PFSK-1 (cell line): ENCODE measurements around the gene STPG4.

Experiments
- FOXP2 ChIP-seq: optimal IDR thresholded peaks from 2 replicates; pipeline ENCODE3; 2011; ENCODE audit warnings: borderline replicate concordance, control low read depth, inconsistent platforms; ENCODE audit not compliant: insufficient read depth; ENCODE audit errors: extremely low read length, extremely low read depth
- POLR2AphosphoS5 ChIP-seq: IDR thresholded peaks from 2 replicates; pipeline ENCODE4 v1.6.1; 2012; ENCODE audit warnings: low read depth, mild to moderate bottlenecking, control low read depth, low read length, moderate library complexity
- SIN3A ChIP-seq: IDR thresholded peaks from 2 replicates; pipeline ENCODE4 v1.6.1; 2012; ENCODE audit warnings: mild to moderate bottlenecking, low read length, moderate library complexity, borderline replicate concordance; ENCODE audit not compliant: insufficient read depth
- TAF1 ChIP-seq: IDR thresholded peaks from 2 replicates; pipeline ENCODE4 v1.6.1; 2012; ENCODE audit warnings: low read length, control low read depth, borderline replicate concordance; ENCODE audit not compliant: insufficient read depth
- TF ChIP-seq, protein P1 (sequence below), 2 experiments: IDR thresholded peaks; 2 replicates each; pipeline versions ENCODE4 v1.6.1 to v1.8.0; 2011 to 2012; ENCODE audit warnings: low read depth in 2 of 2, low read length in 2 of 2, control low read depth in 1 of 2, inconsistent platforms in 1 of 2, mild to moderate bottlenecking in 1 of 2, moderate library complexity in 1 of 2; ENCODE audit not compliant: insufficient read depth in 1 of 2

The STPG4 gene

DNA sequence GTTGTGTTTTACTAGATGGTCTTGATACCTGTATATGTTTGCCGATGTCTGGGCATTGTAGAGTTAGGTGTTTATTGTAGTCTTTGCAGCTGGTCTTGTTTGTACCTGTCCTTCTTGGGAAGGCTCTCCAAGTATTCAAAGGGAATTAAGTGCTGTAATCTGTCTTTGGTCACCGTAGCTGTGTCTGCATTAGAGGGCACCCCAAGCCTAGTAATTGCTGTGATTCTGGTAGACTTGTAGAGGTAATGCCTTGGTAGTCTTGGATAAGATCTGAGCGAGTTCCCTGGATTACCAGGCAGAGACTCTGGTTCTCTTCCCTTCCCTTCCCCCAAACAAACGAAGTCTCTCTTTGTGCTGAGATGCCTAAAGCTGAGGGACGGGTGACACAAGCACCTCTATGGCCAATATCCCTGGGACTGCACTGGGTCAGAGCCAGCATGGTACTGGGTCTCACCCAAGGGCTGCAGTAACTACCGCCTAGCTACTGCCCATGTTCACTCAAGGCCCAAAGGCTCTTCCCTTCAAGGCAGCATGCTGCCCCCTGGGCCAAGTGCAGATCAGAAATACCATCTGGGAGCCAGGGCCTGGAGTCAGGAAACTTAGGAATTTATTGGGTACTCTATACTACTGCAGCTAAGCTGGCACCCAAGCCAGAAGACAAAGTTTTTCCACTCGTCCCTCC is 27.1 kb downstream of the STPG4 start:
- no peak for TF ChIP-seq SIN3A
- TF ChIP-seq FOXP2, result no peak
- no peak for TF ChIP-seq POLR2AphosphoS5
- TF ChIP-seq TAF1, result no peak
- TF ChIP-seq, protein P1, sequence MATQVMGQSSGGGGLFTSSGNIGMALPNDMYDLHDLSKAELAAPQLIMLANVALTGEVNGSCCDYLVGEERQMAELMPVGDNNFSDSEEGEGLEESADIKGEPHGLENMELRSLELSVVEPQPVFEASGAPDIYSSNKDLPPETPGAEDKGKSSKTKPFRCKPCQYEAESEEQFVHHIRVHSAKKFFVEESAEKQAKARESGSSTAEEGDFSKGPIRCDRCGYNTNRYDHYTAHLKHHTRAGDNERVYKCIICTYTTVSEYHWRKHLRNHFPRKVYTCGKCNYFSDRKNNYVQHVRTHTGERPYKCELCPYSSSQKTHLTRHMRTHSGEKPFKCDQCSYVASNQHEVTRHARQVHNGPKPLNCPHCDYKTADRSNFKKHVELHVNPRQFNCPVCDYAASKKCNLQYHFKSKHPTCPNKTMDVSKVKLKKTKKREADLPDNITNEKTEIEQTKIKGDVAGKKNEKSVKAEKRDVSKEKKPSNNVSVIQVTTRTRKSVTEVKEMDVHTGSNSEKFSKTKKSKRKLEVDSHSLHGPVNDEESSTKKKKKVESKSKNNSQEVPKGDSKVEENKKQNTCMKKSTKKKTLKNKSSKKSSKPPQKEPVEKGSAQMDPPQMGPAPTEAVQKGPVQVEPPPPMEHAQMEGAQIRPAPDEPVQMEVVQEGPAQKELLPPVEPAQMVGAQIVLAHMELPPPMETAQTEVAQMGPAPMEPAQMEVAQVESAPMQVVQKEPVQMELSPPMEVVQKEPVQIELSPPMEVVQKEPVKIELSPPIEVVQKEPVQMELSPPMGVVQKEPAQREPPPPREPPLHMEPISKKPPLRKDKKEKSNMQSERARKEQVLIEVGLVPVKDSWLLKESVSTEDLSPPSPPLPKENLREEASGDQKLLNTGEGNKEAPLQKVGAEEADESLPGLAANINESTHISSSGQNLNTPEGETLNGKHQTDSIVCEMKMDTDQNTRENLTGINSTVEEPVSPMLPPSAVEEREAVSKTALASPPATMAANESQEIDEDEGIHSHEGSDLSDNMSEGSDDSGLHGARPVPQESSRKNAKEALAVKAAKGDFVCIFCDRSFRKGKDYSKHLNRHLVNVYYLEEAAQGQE (IDR thresholded peaks at IDR 0.05; ENCODE audit: insufficient read depth in 1 of 2, low read depth in 2 of 2, low read length in 2 of 2), result no peak

DNA sequence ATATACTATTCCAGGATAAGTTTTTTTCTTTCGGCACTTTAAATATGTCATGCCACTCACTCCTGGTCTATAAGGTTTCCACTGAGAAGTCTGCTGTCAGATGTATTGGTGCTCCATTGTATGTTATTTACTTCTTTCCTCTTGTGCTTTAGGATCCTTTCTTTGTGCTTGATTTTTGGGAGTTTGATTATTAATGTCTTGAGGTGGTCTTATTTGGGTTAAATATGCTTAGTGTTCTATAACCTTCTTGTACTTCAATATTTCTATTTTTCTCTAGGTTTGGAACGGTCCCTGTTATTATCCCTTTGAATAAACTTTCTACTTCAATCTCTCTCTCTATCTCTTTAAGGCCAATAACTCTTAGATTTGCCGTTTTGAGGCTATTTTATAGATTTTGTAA is 28.3 kb downstream of the STPG4 start:
- TF ChIP-seq, protein P1 (IDR thresholded peaks at IDR 0.05; ENCODE audit: insufficient read depth in 1 of 2, low read depth in 2 of 2, low read length in 2 of 2), result no peak
- TF ChIP-seq SIN3A (no peak), FOXP2 (no peak), TAF1 (no peak), POLR2AphosphoS5 (no peak)

DNA sequence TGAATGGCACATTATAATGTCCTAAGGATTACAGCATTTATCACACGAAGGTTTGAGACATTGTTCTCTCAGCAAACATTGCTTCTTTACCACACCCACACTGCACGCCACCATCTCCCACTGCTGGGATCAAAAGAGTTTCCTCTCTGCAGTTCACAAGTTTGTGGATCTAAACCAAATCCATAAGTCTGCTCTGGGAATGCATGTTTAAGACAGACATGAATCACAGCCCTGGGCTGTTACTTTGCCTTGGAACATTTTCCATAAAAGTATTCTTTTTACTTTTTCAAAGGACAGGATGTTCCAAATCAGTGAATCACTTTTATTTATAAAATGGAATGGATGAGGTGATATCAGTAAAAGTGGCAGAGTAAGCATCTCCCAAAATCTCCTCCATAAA is 36.1 kb downstream of the STPG4 start:
- TF ChIP-seq TAF1 (no peak), SIN3A (no peak), POLR2AphosphoS5 (no peak), FOXP2 (no peak)
- TF ChIP-seq, protein P1 (IDR thresholded peaks at IDR 0.05; ENCODE audit: insufficient read depth in 1 of 2, low read depth in 2 of 2, low read length in 2 of 2), result no peak

DNA sequence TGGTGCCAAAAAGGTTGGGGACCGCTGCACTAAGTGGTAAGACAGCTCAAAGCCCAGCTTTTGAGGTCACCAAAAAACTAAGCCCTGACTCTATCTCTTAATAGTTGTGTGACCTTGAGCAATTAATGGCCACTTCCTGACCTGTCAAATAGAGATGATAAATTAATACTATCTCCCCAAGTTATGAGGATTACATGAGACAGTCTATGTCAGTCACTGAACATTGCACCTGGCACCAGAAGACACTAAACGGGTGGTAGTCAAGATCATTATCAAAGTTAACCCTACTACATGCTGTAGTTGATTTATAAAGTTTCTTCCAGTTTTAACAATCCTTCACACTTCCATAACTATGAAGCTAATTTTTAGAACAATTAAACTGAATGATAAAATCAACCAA is 36.5 kb downstream of the STPG4 start:
- TF ChIP-seq TAF1 (no peak), FOXP2 (no peak), POLR2AphosphoS5 (no peak), SIN3A (no peak)
- TF ChIP-seq, protein P1 (IDR thresholded peaks at IDR 0.05; ENCODE audit: insufficient read depth in 1 of 2, low read depth in 2 of 2, low read length in 2 of 2), result no peak

DNA sequence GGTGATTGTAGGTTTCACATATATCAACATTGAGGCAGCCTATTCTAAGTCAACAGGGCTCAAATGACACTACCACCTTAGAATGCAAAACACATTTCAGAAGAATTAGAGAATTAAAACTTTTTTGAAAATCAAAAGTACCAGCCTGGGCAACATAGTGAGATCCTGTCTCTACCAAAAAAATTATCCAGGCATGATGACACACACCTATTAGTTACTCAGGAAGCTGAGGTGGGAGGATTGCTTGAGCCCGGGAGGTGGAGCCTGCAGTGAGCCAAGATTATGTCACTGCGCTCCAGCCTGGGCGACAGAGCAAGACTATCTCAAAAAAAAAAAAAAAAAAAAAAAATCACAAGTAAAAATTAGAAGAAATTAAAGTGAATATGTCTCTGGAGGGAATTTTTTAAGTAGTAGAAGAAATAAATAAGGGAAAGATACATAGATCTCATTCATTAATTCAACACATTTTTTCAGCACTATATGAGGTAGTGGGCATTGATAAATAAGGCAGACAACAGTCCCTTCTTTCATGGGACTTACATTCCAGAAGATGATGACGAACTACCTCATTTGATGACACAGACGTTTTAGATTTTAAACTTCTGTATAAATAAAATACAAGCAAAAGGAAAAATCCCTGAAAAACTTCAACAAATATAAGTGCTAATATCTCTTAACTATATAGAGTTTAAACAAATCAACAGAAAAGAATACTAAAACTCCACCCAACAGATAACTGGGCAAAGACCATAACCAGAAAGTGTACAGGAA is 42.3 kb downstream of the STPG4 start:
- TF ChIP-seq POLR2AphosphoS5 (no peak), SIN3A (no peak), TAF1 (no peak), FOXP2 (no peak)
- TF ChIP-seq, protein P1 (IDR thresholded peaks at IDR 0.05; ENCODE audit: insufficient read depth in 1 of 2, low read depth in 2 of 2, low read length in 2 of 2), result no peak
